ENCODE results near the gene MIB2. TPM values are rescaled to one million over a fixed set of nuclear protein-coding genes. Genes with fewer than 3 reads are reported as not detected.

The MIB2 gene
- total RNA-seq, 2 experiments from 2014 or later, result 58.3 to 59.4 TPM

- no peak for TF ChIP-seq CTCF (IDR thresholded peaks at IDR 0.05)
- no peaks in the 10 kb centered on the region for H3K27me3 ChIP-seq (ENCODE audit: control insufficient read depth in 1 of 2, insufficient read depth in 2 of 2, low read length in 2 of 2)
- H3K27ac ChIP-seq (ENCODE audit: low read depth in 1 of 2, low read length in 2 of 2), result no peak overlapping the region
- no peaks in the 10 kb centered on the region for H3K9me3 Mint-ChIP-seq
- ATAC-seq (ENCODE audit: poor library complexity) (no peak), DNase-seq (no peak)
- no peaks in the 10 kb centered on the region for H3K36me3 ChIP-seq (ENCODE audit: insufficient read depth, low read length)
- H3K27me3 Mint-ChIP-seq, result no peaks in the 10 kb centered on the region
- no peaks in the 10 kb centered on the region for H3K9me3 ChIP-seq (ENCODE audit: control insufficient read depth in 1 of 2, insufficient read depth in 1 of 2, low read length in 2 of 2)
- H3K27ac Mint-ChIP-seq, result peak overlapping the region; percentile 53
- H3K4me1 ChIP-seq (ENCODE audit: insufficient read depth, low read length), result peaks cover under 1% of the 10 kb centered on the region
- intact Hi-C loops (cut with DNase I, micrococcal nuclease), result no loop called here
- peak overlapping the region; percentile 15 for H3K4me3 Mint-ChIP-seq
- H3K36me3 Mint-ChIP-seq (ENCODE audit: low read depth), result no peaks in the 10 kb centered on the region
- no peaks in the 10 kb centered on the region for H3K4me1 Mint-ChIP-seq (ENCODE audit: low read depth)
- CTCF ChIA-PET, result no interaction called here
- H3K4me3 ChIP-seq (ENCODE audit: low read length), result no peak overlapping the region
- POLR2A ChIA-PET, result no interaction called here
These were observed 7.4 kb downstream of the MIB2 start for GRCh38 chr1:1622788-1623094.

GRCh38 chr1:1623181-1623630 is 7.9 kb downstream of the MIB2 start:
- no peak overlapping the region for H3K27ac Mint-ChIP-seq
- intact Hi-C loops (cut with DNase I, micrococcal nuclease), result no loop called here
- CTCF ChIA-PET, result no interaction called here
- H3K36me3 ChIP-seq (ENCODE audit: insufficient read depth, low read length), result no peaks in the 10 kb centered on the region
- H3K36me3 Mint-ChIP-seq (ENCODE audit: low read depth), result no peaks in the 10 kb centered on the region
- H3K27me3 Mint-ChIP-seq, result no peaks in the 10 kb centered on the region
- H3K4me3 Mint-ChIP-seq, result no peak overlapping the region
- H3K9me3 Mint-ChIP-seq, result no peaks in the 10 kb centered on the region
- no peaks in the 10 kb centered on the region for H3K4me1 Mint-ChIP-seq (ENCODE audit: low read depth)
- H3K9me3 ChIP-seq (ENCODE audit: control insufficient read depth in 1 of 2, insufficient read depth in 1 of 2, low read length in 2 of 2), result no peaks in the 10 kb centered on the region
- TF ChIP-seq CTCF (IDR thresholded peaks at IDR 0.05), result no peak
- POLR2A ChIA-PET, result no interaction called here
- ATAC-seq (ENCODE audit: poor library complexity) (no peak), DNase-seq (peak in 1 of 14 experiments; percentile 35)
- H3K4me1 ChIP-seq (ENCODE audit: insufficient read depth, low read length), result peaks cover 5% of the 10 kb centered on the region
- H3K27me3 ChIP-seq (ENCODE audit: control insufficient read depth in 1 of 2, insufficient read depth in 2 of 2, low read length in 2 of 2), result no peaks in the 10 kb centered on the region
- no peak overlapping the region for H3K4me3 ChIP-seq (ENCODE audit: low read length)
- no peak overlapping the region for H3K27ac ChIP-seq (ENCODE audit: low read depth in 1 of 2, low read length in 2 of 2)

- Mint-ChIP-seq H3K4me1 (ENCODE audit: low read depth) (no peaks in the 10 kb centered on the region), H3K27me3 (no peaks in the 10 kb centered on the region), H3K9me3 (no peaks in the 10 kb centered on the region), H3K27ac (no peak overlapping the region), H3K4me3 (no peak overlapping the region), H3K36me3 (ENCODE audit: low read depth) (no peaks in the 10 kb centered on the region)
- ATAC-seq (ENCODE audit: poor library complexity) (no peak), DNase-seq (no peak)
- H3K4me3 ChIP-seq (ENCODE audit: low read length), result no peak overlapping the region
- TF ChIP-seq CTCF (IDR thresholded peaks at IDR 0.05), result no peak
- peaks cover 11% of the 10 kb centered on the region for H3K4me1 ChIP-seq (ENCODE audit: insufficient read depth, low read length)
- no peaks in the 10 kb centered on the region for H3K9me3 ChIP-seq (ENCODE audit: control insufficient read depth in 1 of 2, insufficient read depth in 1 of 2, low read length in 2 of 2)
- H3K27ac ChIP-seq (ENCODE audit: low read depth in 1 of 2, low read length in 2 of 2), result no peak overlapping the region
- no peaks in the 10 kb centered on the region for H3K36me3 ChIP-seq (ENCODE audit: insufficient read depth, low read length)
- no peaks in the 10 kb centered on the region for H3K27me3 ChIP-seq (ENCODE audit: control insufficient read depth in 1 of 2, insufficient read depth in 2 of 2, low read length in 2 of 2)
- intact Hi-C loops (cut with DNase I, micrococcal nuclease), result no loop called here
- ChIA-PET POLR2A (no interaction called here), CTCF (no interaction called here)
These were observed 8.5 kb downstream of the MIB2 start for GRCh38 chr1:1623631-1624442.

All from CD4-positive, alpha-beta T cell (primary cell).